T1000 (cell line): ENCODE measurements around the gene PGAP3.

ENCODE experiments used
- DNase-seq: peaks from one replicate; lab custom pipeline; 2025; ENCODE audit warnings: mixed read lengths; lab: John Stamatoyannopoulos, UW

PGAP3 gene

DNA sequence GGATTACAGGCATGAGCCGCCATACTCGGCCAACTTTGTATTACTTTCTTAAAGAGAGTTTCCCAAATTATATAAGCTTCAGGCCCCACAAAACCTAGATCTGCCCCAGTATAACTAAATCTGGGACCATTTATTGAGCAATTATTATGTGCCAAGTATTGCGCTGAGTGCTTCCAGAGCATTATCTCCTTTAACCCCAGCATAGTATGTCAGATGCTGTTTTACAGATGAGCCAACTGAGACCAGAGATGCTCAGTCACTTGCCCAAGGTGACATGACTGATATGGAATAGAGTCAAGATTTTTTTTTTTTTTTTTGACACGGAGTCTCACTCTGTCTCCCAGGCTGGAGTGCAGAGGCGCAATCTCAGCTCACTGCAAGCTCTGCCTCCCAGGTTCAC is 10.1 kb upstream of the PGAP3 start:
- DNase-seq: no peak

GRCh38 chr17:39696731-39697130 is 8.9 kb upstream of the PGAP3 start:
- DNase-seq: no peak

GRCh38 chr17:39695089-39695474 is 7.2 kb upstream of the PGAP3 start:
- DNase-seq: no peak

DNA sequence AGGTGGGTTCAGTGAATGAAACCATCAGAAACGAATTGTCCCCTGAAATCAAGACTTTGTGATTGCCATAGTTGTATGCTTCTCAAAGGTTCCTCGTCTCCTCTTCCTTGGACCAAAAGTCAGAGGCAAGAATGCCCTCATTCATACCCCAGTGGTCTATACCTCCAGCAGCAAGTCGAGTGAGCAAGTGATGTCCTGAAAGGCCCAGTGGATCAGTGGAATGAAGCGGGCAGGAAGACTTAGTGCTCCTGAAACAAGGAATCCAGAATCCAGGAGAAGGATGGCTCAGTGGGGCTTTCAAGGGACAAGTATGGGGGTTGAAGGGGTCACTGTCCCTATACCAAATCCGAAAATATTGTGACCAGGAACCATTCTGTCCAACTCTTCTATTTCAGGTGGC is 6.7 kb upstream of the PGAP3 start:
- DNase-seq: no peak

- no peak for DNase-seq
Measured at GRCh38 chr17:39688945-39689344, 1.1 kb upstream of the PGAP3 start.

DNA sequence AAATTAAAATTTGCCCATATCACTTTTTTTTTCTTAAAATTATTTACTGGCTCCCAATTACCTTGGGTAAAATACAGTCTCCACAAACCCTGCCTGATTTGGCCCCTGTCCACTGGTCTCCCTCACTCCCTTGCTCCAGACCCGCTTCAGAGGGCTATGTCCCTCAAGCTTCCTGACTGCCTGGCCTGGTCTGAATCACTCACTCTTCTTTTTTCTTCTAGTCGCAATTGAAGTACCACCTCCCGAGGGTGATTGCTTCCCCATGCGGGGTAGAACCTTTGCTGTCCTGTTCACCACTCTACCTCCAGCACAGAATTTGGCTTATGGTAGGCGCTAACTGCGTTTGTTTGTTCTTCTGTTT is 598 bp upstream of the PGAP3 start:
- DNase-seq: no peak

GRCh38 chr17:39687101-39687545 is 734 bp downstream of the PGAP3 start:
- no peak for DNase-seq

DNA sequence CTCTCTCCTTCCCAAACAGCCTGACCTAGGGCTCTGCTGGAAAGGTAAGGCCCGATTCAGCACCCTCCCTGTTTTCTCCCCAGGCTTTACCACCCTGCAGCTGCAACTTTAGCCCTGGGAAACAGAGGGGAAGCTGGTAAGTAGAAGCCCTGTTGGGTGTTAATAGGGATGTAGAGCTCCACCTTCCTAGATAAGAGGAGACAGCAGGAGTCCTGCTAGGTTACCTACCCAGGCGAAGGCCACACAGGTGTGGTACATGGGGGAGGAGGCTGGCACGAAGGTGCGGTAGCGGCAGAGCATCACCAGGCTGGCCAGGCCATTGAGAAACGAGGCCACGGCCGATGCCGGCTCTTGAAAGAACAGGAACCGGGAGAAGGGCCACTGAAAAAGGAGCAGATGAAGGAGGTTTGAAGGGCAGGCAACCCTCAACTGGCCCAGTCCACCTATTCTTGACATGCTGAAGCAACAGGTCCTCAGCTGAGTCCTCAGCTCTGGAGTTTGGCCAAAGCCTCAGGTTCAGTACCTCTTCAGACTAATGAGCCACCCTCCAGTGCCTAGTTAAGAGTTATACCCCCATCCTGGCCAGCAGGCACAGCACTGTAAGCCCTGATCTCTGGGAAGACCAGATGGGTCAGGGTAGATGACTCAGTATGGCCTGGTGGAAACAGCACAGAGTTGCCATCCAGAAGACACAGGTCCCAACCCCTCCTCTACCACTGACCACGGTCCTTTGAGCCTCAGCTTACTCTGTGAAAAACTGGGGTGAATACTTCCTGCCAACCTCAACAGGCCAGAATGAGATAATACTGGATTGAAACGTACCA is 3.3 kb downstream of the PGAP3 start:
- no peak for DNase-seq

DNA sequence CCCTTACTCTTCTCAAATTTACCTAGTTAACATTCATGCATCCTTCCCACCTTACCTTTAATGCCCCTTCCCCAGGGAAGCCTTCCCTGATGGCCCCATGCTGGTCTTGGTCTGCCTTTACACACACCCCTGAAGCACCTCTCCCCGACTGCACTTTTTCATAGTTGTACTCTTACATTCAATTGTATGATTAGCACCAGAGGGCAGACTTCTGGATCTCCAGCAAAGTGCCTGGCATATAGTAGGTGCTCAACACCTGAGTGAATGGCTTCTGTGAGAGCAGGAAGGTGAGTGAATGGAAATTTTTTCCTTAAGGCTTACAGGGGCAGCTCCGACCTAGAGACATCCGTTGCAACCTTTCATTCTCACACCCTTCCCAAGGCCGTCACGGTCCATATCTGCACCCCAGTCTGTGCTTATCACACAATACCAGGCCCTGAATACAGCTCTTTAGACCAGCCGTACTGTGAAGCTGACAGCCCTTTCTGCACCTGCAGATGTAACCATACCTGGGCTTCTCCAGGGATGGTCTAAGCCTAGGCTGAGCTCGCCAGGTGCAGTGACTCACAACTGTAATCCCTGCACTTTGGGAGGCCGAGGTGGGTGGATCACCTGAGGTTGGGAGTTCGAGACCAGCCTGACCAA is 4.4 kb downstream of the PGAP3 start:
- no peak for DNase-seq

GRCh38 chr17:39679521-39680192 is 8.2 kb downstream of the PGAP3 start:
- no peak for DNase-seq

GRCh38 chr17:39678340-39679116 is 9.3 kb downstream of the PGAP3 start:
- DNase-seq: no peak

DNA sequence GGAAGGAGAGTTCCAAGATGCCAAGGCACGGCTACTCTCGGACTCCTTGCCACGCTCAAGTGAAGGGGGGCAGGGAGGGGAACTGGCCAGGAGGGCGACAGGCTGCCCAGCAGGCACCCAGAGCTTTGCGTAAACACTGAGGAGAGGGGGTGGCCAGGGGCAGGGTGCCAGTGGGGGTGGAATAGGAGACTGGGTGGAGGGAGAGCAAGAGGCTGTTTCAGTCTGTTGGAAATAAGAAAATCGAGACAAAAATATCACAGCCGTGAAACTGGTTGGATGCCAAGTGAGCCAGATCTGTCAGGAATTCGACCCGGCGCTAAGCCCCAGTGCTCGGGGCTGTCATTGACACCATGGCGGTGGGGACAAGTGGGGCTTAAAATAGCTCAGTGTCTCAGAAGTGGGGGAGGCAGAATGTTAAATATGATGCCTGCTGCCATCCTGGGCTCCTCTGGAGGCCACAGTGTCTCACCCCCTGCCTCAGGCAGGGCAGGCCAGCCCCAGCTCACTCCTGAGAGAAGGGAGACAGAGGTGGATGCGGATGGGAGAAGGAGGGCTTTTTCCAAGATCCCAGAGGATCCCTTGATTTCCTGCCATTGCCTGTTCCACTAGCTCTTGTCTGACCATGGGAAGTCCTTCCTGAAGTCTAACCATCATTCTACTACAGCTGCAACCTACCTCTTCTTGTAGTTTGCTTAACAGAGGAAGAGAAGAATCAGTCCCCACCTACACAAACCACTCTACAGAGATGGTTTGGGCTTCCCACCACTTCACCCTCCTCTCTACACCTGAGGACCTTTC is 10.1 kb downstream of the PGAP3 start:
- no peak for DNase-seq

- no peak for DNase-seq
Measured at GRCh38 chr17:39677072-39677471, 10.8 kb downstream of the PGAP3 start.

- DNase-seq: no peak
Measured at GRCh38 chr17:39676198-39676819, 11.5 kb downstream of the PGAP3 start.

DNA sequence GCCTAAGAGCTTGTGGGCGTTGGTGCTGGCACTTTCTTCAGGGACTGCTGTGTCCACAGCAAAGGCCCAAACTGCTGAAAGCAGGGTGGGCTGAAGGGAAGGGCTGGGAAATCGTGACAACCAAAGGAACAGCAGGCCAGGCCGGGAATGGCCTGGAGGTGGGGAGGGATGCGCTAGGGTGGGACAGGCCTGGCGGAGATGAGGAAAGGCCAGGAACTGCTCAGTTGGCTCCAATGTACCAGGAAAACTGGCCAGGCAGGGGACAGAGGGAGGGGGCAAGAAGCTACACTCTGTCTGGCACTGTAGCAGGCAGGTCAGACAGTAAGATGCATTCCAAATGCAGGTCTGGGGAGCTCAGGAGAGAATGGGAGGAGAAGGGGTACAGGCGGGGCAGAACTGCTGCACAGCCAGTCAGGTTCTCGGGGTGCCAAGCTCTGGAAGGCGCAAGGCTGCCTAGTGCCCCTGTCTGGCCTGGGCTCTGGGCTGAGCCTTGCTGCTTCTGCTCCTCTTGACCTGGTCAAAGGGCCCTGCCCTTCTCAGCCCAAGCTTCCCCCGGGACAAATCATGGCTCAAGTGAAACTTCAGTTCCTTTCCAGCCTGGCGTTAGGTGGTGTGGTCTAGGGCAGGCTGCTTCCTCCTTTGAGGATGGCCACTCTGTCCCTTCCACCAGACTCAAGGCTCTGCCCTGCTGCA is 12.3 kb downstream of the PGAP3 start:
- no peak for DNase-seq

DNA sequence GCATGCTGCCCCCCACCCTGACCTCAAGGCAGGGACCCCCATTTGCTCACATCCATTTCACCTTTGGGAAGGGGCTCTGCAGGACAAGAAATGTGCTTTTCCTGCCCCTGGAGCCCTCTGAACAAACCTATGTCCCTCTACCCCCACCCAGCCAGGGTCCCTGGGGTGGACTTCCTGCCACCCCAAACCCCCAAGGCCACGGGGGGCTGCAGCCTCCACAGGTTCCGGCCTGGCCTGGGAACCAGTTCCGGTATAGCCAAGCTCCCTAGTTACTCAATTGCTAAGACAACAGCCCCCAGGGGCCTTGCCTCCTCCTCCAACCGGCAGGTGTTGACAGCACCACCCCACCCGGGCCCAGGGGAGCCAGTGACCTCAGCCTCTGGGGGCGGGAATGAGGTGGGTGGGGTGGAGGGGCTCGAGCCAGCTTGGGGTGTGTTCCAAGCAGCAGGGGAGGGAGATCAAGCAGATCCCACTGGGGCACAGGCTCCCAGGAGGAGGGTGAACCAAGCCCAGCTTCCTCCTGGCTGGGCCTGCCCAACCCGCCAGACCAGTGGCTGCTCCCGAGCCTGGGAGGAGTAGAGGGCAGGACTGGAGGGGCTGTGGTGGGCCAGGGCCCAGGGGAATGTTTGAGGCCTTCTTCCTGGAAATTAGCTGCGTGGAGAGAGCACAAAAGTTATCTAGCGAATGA is 13.0 kb downstream of the PGAP3 start:
- no peak for DNase-seq

- DNase-seq: no peak
Measured at GRCh38 chr17:39674179-39674578, 13.7 kb downstream of the PGAP3 start.

GRCh38 chr17:39673335-39674081 is 14.3 kb downstream of the PGAP3 start:
- DNase-seq: no peak
